Fibroblast of pulmonary artery (primary cell): ENCODE measurements around the gene KRT37.
"Not testable (repeated sequence)": the region's sequence is repeated elsewhere in the genome, so short reads cannot be mapped to it uniquely, and the experiment has no call there.

Experiments
- DNase-seq: peaks from one replicate; pipeline ENCODE4 v3.0.0-alpha.2; 2010; ENCODE audit warnings: low read depth
- H3K4me3 ChIP-seq: replicated peaks from 2 replicates; pipeline ENCODE4 v1.5.1; 2011; ENCODE audit warnings: low read depth, mild to moderate bottlenecking, control low read depth, low read length, moderate library complexity
- TF ChIP-seq, protein P1 (sequence below): IDR thresholded peaks from 2 replicates; pipeline ENCODE4 v1.5.1; 2011; ENCODE audit warnings: mild to moderate bottlenecking, control low read depth, low read length, inconsistent platforms; ENCODE audit errors: missing control alignments

The KRT37 gene

DNA sequence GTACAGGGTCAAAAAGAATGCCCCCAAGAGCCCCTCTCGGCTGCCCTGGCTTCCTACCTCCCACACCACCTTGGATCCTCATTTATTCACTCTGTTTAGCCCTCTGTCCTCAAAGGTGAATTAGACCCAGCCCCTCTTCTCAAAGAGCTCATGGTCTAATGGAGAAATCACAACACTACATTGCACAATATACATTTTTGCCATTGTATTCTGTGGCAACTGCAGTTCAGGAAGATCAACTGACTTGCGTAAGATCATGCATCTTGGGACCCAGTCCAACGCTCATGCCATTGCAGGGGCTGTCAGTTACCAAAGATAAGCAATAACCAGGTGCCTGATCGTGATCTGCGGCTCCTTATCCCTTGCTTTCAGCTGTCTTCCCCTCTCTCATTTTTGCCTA, 15.0 kb upstream of the KRT37 start:
- TF ChIP-seq, protein P1, sequence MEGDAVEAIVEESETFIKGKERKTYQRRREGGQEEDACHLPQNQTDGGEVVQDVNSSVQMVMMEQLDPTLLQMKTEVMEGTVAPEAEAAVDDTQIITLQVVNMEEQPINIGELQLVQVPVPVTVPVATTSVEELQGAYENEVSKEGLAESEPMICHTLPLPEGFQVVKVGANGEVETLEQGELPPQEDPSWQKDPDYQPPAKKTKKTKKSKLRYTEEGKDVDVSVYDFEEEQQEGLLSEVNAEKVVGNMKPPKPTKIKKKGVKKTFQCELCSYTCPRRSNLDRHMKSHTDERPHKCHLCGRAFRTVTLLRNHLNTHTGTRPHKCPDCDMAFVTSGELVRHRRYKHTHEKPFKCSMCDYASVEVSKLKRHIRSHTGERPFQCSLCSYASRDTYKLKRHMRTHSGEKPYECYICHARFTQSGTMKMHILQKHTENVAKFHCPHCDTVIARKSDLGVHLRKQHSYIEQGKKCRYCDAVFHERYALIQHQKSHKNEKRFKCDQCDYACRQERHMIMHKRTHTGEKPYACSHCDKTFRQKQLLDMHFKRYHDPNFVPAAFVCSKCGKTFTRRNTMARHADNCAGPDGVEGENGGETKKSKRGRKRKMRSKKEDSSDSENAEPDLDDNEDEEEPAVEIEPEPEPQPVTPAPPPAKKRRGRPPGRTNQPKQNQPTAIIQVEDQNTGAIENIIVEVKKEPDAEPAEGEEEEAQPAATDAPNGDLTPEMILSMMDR, result no peak
- H3K4me3 ChIP-seq, result no peak overlapping the region
- DNase-seq, result peak; percentile 49

- DNase-seq, result no peak
- no peak overlapping the region for H3K4me3 ChIP-seq
- TF ChIP-seq, protein P1, result no peak
These were observed 13.4 kb upstream of the KRT37 start for GRCh38 chr17:41437769-41438168.

GRCh38 chr17:41437254-41437653, 12.9 kb upstream of the KRT37 start:
- TF ChIP-seq, protein P1, result no peak
- no peak for DNase-seq
- H3K4me3 ChIP-seq, result no peak overlapping the region

GRCh38 chr17:41434415-41434814, 10.0 kb upstream of the KRT37 start:
- H3K4me3 ChIP-seq, result no peak overlapping the region
- no peak for DNase-seq
- TF ChIP-seq, protein P1, result no peak

- DNase-seq, result no peak
- TF ChIP-seq, protein P1, result no peak
- H3K4me3 ChIP-seq, result no peak overlapping the region
These were observed 9.6 kb upstream of the KRT37 start for GRCh38 chr17:41434005-41434404.

- TF ChIP-seq, protein P1, result no peak
- no peak for DNase-seq
- H3K4me3 ChIP-seq, result no peak overlapping the region
These were observed 9.2 kb upstream of the KRT37 start for GRCh38 chr17:41433586-41433985.

- not testable (repeated sequence) for DNase-seq, H3K4me3 ChIP-seq
These were observed 6.0 kb upstream of the KRT37 start for GRCh38 chr17:41430376-41430775.

DNA sequence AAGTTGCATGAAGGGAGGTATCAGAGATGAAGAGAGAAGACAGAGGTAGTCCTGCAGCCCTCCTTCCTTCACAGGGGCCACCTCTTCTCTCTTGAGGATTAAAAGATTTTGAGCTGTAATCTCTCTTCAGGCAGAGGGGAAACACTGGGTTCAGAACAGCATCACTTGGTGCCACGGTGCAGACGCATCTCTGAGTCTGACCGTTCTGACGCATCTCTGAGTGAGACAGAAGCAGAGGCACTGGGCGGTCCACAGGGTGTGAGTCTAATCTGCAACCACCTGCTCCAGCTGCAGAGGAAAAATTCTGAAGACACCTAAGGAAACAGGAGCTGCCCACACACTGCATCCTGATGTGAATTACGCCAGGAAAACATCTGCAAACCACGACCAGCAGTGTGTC, 5.3 kb upstream of the KRT37 start:
- no peak for DNase-seq
- TF ChIP-seq, protein P1, result no peak
- no peak overlapping the region for H3K4me3 ChIP-seq
